ENCODE results near the gene BTBD9. TPM values are rescaled to one million over a fixed set of nuclear protein-coding genes. Genes with fewer than 3 reads are reported as not detected.

BTBD9 gene
- total RNA-seq, 4 donors from 2014 or later, result 10.6 to 16.6 (median 15.1) TPM

DNA sequence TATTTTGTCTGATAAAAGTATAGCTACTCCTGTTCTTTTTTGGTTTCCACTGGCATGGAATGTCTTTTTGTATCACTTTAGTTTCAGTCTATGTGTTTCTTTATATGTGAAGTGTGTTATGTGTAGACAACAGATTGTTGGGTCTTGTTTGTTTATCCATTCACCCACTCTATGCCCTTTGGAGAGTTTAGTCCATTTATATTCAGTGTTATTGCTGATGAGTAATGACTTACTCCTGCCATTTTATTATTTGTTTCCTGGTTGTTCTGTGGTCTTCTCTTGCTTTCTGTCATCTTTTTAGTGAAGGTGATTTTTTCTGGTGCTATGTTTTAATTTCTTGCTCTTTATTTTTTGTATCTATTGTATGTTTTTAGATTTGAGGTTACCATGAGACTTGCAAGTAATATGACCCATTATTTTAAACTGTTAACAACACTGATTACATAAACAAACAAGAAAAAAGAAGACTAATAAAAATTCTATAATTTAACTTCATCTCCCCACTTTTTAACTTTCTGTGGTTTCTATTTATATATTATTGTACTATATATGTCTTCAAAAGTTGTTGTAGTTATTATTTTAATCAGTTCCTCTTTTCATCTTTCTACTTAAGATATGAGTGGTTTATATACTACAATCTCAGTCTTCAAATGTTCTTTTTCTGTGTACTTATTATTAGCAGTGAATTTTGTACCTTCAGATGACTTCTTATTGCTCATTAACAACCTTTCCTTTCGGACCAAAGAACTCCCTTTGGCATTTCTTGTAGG is 323.4 kb downstream of the BTBD9 start:
- 87 to 97% methylated on average over 1 of the region's 1 CpG for WGBS, 2 donors
- H3K4me3 ChIP-seq (ENCODE audit: low read depth, poor library complexity, severe bottlenecking), result no peak overlapping the region
- TF ChIP-seq, protein P1, sequence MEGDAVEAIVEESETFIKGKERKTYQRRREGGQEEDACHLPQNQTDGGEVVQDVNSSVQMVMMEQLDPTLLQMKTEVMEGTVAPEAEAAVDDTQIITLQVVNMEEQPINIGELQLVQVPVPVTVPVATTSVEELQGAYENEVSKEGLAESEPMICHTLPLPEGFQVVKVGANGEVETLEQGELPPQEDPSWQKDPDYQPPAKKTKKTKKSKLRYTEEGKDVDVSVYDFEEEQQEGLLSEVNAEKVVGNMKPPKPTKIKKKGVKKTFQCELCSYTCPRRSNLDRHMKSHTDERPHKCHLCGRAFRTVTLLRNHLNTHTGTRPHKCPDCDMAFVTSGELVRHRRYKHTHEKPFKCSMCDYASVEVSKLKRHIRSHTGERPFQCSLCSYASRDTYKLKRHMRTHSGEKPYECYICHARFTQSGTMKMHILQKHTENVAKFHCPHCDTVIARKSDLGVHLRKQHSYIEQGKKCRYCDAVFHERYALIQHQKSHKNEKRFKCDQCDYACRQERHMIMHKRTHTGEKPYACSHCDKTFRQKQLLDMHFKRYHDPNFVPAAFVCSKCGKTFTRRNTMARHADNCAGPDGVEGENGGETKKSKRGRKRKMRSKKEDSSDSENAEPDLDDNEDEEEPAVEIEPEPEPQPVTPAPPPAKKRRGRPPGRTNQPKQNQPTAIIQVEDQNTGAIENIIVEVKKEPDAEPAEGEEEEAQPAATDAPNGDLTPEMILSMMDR (IDR thresholded peaks at IDR 0.05), result no peak
- TF ChIP-seq POLR2A (IDR thresholded peaks at IDR 0.05), result no peak
- DNase-seq (ENCODE audit: low spot score in 2 of 2), result no peak
- intact Hi-C loops (cut with DNase I; ENCODE audit: low total_unique reads), result no loop called here

DNA sequence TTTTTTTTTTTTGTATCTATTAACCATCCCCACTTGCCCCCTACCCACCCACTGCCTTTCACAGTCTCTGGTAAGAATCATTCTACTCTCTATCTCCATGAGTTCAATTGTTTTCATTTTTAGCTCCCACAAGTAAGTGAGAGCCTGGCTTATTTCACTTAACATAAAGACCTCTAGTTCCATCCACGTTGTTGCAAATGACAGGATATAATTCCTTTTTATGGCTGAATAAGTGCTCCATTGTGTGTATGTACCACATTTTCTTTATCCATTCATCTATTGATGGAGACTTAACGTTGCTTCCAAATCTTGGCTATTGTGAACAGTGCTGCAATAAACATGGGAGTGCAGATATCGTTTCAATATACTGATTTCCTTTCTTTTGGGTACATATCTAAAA is 328.5 kb downstream of the BTBD9 start:
- no peak for TF ChIP-seq POLR2A (IDR thresholded peaks at IDR 0.05)
- TF ChIP-seq, protein P1 (IDR thresholded peaks at IDR 0.05), result no peak
- intact Hi-C loops (cut with DNase I; ENCODE audit: low total_unique reads), result no loop called here
- 80 to 85% methylated on average over 3 of the region's 3 CpGs for WGBS, 2 donors
- DNase-seq (ENCODE audit: low spot score in 2 of 2), result no peak
- no peak overlapping the region for H3K4me3 ChIP-seq (ENCODE audit: low read depth, poor library complexity, severe bottlenecking)

DNA sequence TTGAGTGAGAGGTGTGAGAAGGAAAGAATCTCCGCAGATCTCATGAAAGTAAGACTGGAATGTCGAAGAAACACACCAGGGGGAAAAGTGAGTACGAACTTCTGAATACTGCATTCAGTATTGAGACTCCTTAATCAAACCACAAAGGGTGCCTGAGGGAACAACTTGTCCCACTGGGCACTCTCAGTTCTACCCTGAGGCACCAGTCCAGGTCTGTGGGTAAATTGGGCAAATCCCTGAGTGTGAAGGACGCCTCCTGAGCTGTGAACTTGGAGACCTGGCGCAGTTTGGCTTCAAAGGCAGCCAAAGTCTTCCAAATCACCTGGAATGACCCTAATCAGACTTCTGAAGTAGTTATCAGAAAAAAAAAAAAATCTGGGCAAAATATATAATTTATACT is 329.7 kb downstream of the BTBD9 start:
- TF ChIP-seq POLR2A (IDR thresholded peaks at IDR 0.05), result no peak
- no peak for DNase-seq (ENCODE audit: low spot score in 2 of 2)
- intact Hi-C loops (cut with DNase I; ENCODE audit: low total_unique reads), result no loop called here
- H3K4me3 ChIP-seq (ENCODE audit: low read depth, poor library complexity, severe bottlenecking), result no peak overlapping the region
- WGBS, 2 donors, result 78 to 89% methylated on average over 5 of the region's 5 CpGs

DNA sequence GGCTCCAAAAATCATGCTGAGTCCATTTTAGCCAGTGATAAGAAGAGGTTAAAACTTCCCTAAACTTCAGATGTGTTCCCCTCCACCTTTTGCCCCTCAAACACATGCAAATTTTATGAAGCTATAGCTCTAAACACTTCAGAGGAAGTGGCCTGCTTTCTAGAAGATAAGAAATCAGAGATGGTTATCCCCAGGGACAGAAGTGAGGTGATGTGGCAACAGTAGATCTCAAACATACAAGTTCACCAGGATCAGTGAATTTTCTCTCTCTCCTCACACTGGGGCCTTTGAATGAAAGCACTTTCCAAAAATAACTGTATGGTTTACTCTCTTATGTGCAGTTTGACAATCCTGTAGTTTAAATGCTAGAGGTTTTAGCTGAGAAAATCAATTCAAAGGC is 332.0 kb downstream of the BTBD9 start:
- DNase-seq (ENCODE audit: low spot score in 2 of 2), result no peak
- TF ChIP-seq, protein P1 (IDR thresholded peaks at IDR 0.05), result no peak
- no peak for TF ChIP-seq POLR2A (IDR thresholded peaks at IDR 0.05)
- intact Hi-C loops (cut with DNase I; ENCODE audit: low total_unique reads), result no loop called here
- no peak overlapping the region for H3K4me3 ChIP-seq (ENCODE audit: low read depth, poor library complexity, severe bottlenecking)

DNA sequence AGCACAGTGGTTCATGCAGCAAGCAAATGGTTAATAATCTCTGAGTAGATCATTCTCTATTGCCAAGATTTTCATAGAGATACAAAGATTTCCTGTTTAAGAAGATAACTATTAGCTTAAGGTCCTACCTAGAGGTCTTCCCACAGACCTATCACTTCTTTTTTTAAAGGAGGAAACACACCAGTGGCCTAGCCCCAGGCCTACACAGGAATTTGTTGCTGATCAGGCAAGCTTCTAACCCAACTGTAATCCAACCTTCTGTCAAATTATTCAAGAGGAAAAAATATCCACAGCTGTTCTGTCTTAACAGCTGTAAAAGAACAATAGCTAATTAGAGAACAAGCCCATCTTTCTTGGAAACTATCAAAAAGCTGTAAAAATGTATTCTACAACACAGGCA is 332.8 kb downstream of the BTBD9 start:
- H3K4me3 ChIP-seq (ENCODE audit: low read depth, poor library complexity, severe bottlenecking), result no peak overlapping the region
- TF ChIP-seq, protein P1 (IDR thresholded peaks at IDR 0.05), result no peak
- no peak for TF ChIP-seq POLR2A (IDR thresholded peaks at IDR 0.05)
- intact Hi-C loops (cut with DNase I; ENCODE audit: low total_unique reads), result no loop called here
- DNase-seq (ENCODE audit: low spot score in 2 of 2), result no peak

DNA sequence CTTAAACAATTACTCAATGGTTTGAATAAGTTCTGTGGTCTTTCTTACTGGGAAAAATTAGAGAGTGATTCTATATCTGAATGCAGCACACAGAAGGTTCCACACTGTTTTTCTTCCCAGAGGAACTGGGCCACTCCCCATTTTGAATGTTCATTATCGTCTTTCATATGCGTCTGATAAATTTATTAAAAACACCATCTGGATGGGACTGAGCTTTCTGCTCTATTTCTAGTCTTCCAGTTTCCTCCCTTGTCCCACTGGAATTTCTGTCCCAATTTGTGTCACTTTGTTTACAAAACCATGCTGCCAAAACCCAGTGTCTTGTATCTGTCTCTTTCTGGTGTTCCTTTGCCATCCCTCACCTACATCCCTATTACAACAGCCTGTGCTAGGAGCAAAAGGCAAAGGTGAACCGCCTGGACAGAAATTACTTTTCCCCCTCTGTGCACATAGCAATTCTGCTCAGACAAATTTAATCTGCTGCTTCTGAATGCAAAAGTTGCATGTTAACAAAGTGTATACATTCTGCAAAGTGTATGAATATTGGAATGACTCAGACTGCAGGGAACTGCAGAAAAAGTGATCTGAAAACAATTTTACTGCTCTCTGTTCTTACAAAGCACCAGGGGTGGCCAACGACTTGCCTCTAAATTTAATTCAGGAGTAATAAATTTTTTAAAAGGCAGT is 333.6 kb downstream of the BTBD9 start:
- DNase-seq (ENCODE audit: low spot score in 2 of 2), result no peak
- intact Hi-C loops (cut with DNase I; ENCODE audit: low total_unique reads), result no loop called here
- TF ChIP-seq, protein P1 (IDR thresholded peaks at IDR 0.05), result no peak
- TF ChIP-seq POLR2A (IDR thresholded peaks at IDR 0.05), result no peak
- H3K4me3 ChIP-seq (ENCODE audit: low read depth, poor library complexity, severe bottlenecking), result no peak overlapping the region
- 71 to 80% methylated on average over 4 of the region's 4 CpGs for WGBS, 2 donors

Data from lower leg skin (tissue), 4 donors.